ENCODE data around the gene LCN15. TPM values are rescaled to one million over a fixed set of nuclear protein-coding genes. Genes with fewer than 3 reads are reported as not detected.

Gene LCN15
- total and polyA plus RNA-seq, 4 donors = not detected

GRCh38 chr9:136746621-136747020 lies 17.7 kb downstream of the LCN15 start:
- peaks cover 0 to 7% (median 0%) of the 10 kb centered on the region in 4 donors for H3K9me3 ChIP-seq (ENCODE audit: control insufficient read depth in 4 of 4, low read length in 3 of 4)
- no peak for DNase-seq (ENCODE audit: low spot score)
- no peaks in the 10 kb centered on the region for H3K27me3 ChIP-seq (ENCODE audit: control insufficient read depth in 4 of 4, insufficient read depth in 4 of 4, low read length in 3 of 4)
- H3K9ac ChIP-seq (ENCODE audit: low read depth in 1 of 2, low read length in 2 of 2) = no peak overlapping the region
- no peaks in the 10 kb centered on the region for H3K36me3 ChIP-seq (ENCODE audit: control insufficient read depth in 4 of 4, insufficient read depth in 3 of 4, low read depth in 1 of 4, low read length in 3 of 4)
- no peak overlapping the region for H3K27ac ChIP-seq (ENCODE audit: low read depth in 1 of 2, low read length in 2 of 2)
- peaks cover 0 to 3% (median 0%) of the 10 kb centered on the region in 4 donors for H3K4me1 ChIP-seq (ENCODE audit: control insufficient read depth in 4 of 4, insufficient read depth in 4 of 4, low read length in 3 of 4)
- H3K4me3 ChIP-seq (ENCODE audit: low read depth in 1 of 3, low read length in 3 of 3) = no peak overlapping the region
- WGBS = 96% methylated on average over 18 of the region's 18 CpGs
- TF ChIP-seq, protein P1, sequence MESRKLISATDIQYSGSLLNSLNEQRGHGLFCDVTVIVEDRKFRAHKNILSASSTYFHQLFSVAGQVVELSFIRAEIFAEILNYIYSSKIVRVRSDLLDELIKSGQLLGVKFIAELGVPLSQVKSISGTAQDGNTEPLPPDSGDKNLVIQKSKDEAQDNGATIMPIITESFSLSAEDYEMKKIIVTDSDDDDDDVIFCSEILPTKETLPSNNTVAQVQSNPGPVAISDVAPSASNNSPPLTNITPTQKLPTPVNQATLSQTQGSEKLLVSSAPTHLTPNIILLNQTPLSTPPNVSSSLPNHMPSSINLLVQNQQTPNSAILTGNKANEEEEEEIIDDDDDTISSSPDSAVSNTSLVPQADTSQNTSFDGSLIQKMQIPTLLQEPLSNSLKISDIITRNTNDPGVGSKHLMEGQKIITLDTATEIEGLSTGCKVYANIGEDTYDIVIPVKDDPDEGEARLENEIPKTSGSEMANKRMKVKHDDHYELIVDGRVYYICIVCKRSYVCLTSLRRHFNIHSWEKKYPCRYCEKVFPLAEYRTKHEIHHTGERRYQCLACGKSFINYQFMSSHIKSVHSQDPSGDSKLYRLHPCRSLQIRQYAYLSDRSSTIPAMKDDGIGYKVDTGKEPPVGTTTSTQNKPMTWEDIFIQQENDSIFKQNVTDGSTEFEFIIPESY (IDR thresholded peaks at IDR 0.05) = no peak
- TF ChIP-seq ATF3 (IDR thresholded peaks at IDR 0.05) = no peak

- Histone ChIP-seq H3K27ac (ENCODE audit: low read depth in 1 of 2, low read length in 2 of 2) (no peak overlapping the region), H3K36me3 (ENCODE audit: control insufficient read depth in 4 of 4, insufficient read depth in 3 of 4, low read depth in 1 of 4, low read length in 3 of 4) (no peaks in the 10 kb centered on the region), H3K4me1 (ENCODE audit: control insufficient read depth in 4 of 4, insufficient read depth in 4 of 4, low read length in 3 of 4) (peaks cover 0 to 6% (median 1%) of the 10 kb centered on the region in 4 donors), H3K9ac (ENCODE audit: low read depth in 1 of 2, low read length in 2 of 2) (no peak overlapping the region), H3K27me3 (ENCODE audit: control insufficient read depth in 4 of 4, insufficient read depth in 4 of 4, low read length in 3 of 4) (no peaks in the 10 kb centered on the region), H3K9me3 (ENCODE audit: control insufficient read depth in 4 of 4, low read length in 3 of 4) (peaks cover 0 to 2% (median 0%) of the 10 kb centered on the region in 4 donors), H3K4me3 (ENCODE audit: low read depth in 1 of 3, low read length in 3 of 3) (no peak overlapping the region)
- WGBS = 82% methylated on average over 22 of the region's 22 CpGs
- no peak for DNase-seq (ENCODE audit: low spot score)
- TF ChIP-seq FOXA1 (IDR thresholded peaks at IDR 0.05) (no peak), JUND (IDR thresholded peaks at IDR 0.05) (no peak), TAF1 (conservative IDR thresholded peaks at IDR 0.05) (no peak), RAD21 (IDR thresholded peaks at IDR 0.05) (no peak), REST (IDR thresholded peaks at IDR 0.05) (no peak), YY1 (IDR thresholded peaks at IDR 0.05) (no peak), NR2F2 (IDR thresholded peaks at IDR 0.05) (no peak), HNF4G (IDR thresholded peaks at IDR 0.05) (no peak), HNF4A (conservative IDR thresholded peaks at IDR 0.05) (no peak), EGR1 (IDR thresholded peaks at IDR 0.05; ENCODE audit: low read depth in 2 of 2) (no peak), FOXA2 (IDR thresholded peaks at IDR 0.05) (no peak), CTCF (IDR thresholded peaks at IDR 0.05; ENCODE audit: low read depth, low read length, missing input control) (no peak), ATF3 (IDR thresholded peaks at IDR 0.05) (no peak), RXRA (IDR thresholded peaks at IDR 0.05) (no peak)
These were observed 18.2 kb downstream of the LCN15 start for GRCh38 chr9:136746155-136746490.

All from liver (tissue), 9 donors.